GM19035 (cell line): ENCODE data around the gene FLOT1.
A peak's percentile ranks its signal among the peaks of the same experiment; 100 is the strongest.
"Not testable (repeated sequence)": the region's sequence is repeated elsewhere in the genome, so short reads cannot be mapped to it uniquely, and the experiment has no call there.

ENCODE experiments used
- ATAC-seq: cut with Tn5 transposase; IDR thresholded peaks from one replicate; pipeline ENCODE4 v1.9.1; 2021; ENCODE audit not compliant: unreplicated experiment

FLOT1 gene

DNA sequence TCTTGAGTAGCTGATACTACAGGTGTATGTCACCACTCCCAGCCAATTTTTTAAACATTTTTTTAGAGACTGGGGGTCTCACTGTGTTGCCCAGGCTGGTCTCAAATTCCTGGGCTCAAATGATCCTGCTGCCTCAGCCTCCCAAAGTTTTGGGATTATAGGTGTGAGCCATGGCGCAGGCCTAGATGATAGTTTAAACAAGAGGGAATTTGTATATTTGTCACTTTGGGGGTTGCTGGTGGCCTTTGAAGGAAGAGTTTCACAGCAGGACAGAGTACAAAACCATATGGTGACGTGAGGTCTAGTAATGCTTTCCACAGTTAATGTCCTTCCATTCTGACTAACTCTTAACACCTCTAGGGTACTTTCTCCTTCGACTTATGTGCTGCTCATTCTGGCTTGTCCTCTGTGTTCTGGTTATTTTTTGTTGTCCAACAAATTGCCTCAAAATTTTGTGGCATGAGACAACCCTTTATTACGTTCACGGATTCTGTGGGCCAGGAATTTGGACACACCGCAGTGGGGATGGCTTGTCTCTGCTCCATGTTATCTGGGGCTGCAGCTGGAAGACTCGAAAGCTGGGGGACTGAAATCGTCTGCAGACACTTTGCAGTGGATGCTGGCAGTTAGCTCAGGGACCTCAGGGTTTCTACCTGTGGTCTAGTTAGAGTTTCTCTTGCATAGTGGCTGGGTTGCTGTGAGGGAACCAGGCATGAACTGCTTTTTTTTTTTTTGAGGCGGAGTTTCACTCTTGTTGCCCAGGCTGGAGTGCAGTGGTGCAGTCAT, 24.9 kb upstream of the FLOT1 start:
- peak; percentile 62 for ATAC-seq

DNA sequence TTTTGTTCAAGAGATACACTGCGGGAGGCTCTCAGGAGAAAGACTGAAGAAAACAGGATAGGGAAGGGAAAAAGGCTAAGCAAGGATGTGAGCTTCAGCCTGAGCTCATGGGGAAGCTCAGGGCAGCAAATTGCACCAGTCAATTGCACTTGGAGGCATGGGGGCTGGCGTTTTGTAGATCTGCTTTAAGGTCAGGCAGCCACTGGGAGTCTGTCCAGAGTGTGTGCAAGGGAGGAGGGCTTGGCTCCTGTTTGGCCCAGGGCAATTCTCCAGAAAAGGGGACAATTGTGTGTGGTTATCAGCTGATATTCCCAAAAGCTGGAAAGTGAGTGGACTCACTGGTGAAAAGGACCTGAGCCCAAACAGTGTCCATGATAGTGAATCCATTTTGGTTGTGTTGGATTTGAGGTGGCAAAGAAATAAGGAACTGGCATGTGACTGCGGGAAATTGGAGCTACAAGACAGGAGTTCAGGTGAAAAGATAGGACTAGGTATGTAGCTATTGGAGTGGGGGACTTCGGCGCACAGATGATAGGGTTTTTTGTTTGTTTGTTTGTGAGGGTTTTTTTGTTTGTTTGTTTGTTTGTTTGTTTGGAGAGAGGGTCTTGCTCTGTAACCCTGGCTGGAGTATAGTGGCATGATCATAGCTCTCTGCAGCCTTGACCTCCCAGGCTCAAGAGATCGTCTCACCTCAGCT, 24.1 kb upstream of the FLOT1 start:
- no peak for ATAC-seq

DNA sequence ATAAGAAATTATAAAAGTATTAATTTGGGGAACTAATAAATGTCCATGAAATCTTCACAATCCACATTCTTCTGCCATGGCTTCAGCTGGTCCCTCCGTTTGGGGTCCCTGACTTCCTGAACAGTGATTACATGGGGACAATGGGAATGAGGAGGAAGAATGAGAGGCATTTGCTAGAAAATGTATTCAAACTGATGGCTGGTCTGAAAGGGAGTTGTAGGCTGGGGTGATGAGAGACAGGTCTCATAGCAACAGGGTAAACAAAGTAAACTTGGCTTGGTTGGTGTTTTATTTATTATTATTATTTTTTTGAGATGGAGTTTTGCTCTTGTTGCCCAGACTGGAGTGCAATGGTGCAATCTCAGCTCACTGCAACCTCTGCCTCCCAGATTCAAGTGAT, 23.0 kb upstream of the FLOT1 start:
- ATAC-seq, result not testable (repeated sequence)

DNA sequence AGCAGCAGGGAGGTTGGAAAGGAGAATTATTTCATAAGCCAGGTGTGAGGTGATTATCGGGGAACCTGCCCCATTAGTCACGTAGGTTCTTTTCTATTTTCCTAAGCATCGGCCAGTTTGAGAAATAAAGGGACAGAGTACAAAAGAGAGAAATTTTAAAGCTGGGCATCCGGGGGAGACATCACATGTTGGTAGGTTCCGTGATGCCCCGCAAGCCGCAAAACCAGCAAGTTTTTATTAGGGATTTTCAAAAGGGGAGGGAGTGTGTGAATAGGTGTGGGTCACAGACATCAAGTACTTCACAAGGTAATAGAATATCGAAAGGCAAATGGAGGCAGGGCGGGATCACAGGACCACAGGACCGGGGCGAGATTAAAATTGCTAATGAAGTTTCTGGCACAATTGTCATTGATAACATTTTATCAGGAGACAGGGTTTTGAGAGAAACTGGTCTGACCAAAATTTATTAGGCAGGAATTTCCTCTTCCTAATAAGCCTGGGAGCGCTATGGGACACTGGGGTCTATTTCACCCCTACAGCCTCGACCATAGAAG, 22.1 kb upstream of the FLOT1 start:
- ATAC-seq, result not testable (repeated sequence)

DNA sequence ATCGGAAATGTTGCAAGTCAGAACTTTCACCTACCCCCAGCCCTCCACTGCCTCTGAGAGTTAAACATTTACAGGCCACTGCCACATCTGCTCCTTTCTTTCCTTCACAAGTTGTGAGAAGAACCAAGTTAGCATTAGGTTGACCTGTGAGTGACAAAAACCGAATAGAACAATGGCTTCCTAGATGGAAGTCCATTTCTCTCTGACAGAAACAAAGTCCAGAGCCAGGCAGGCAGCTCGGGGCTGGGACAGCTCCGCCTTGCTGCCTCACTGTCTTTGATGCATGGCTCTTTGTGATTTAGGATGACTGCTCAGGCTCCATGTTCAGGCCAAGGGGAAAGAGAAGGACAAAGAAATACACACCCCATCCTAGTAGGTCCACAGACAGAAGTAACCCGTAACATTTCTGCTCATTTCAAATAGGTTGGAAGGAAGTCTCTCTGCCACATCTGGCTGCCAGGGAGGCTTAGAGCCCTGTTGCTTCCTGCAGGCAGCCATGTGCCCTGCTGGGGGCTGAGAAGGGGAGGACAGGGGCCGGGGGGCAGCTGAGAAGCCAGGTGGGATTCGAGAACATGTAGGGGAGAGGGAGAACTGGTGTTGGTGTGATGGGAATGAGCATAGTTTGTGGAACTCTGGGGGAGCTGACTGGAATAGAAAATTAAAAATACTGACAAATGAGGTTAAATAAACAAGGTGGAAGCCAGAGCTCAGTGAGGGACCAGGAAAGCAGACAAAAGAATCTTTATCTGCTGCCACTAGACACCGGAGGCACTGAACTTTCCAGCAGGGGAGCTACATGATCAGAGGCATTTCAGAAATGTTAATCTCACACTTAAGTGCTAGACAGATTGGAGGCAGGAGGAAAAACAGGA, 21.4 kb upstream of the FLOT1 start:
- no peak for ATAC-seq

DNA sequence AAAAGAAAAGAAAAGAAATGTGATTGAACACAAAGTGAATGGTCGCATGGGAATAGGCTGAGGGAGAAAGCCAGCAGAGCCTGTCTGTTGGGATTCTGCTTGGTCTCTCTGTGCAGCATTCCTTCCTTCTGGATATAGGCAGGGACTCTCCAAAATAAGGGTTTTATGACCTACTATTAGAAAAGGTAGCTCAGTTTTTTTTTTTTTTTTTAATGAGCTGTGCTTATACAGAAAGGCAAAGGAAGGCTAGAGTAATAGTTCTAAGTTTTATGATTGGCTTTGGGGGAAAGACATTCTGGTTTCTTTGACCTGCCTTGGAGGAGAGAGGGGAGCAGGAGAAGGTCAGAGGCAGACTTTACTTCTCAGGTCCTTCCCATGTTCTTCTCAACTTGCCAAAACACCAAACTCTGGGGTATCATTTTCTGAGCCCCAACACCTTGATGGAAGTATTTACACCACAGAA, 20.7 kb upstream of the FLOT1 start:
- no peak for ATAC-seq

- ATAC-seq, result no peak
Observed at GRCh38 chr6:30761791-30762429, 19.4 kb upstream of the FLOT1 start.

DNA sequence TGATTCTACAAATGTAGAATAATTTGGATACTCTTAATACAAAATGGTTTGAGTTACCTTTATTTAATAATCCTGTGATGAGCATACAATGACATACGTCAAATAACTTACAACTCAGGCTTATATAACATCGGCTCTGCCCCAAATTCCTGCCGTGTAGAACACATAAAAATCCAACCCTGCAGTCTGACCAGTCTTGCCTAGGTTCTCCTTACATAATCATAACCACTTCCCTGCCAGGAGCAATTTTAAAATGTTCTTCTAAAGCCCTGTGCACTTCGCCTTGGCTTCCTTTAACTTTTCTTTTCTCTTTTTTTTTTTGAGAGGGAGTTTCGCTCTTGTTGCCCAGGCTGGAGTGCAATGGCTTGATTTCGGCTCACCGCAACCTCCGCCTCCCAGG, 18.1 kb upstream of the FLOT1 start:
- no peak for ATAC-seq

GRCh38 chr6:30759575-30760239, 17.2 kb upstream of the FLOT1 start:
- no peak for ATAC-seq

- no peak for ATAC-seq
Observed at GRCh38 chr6:30757261-30757904, 14.9 kb upstream of the FLOT1 start.

DNA sequence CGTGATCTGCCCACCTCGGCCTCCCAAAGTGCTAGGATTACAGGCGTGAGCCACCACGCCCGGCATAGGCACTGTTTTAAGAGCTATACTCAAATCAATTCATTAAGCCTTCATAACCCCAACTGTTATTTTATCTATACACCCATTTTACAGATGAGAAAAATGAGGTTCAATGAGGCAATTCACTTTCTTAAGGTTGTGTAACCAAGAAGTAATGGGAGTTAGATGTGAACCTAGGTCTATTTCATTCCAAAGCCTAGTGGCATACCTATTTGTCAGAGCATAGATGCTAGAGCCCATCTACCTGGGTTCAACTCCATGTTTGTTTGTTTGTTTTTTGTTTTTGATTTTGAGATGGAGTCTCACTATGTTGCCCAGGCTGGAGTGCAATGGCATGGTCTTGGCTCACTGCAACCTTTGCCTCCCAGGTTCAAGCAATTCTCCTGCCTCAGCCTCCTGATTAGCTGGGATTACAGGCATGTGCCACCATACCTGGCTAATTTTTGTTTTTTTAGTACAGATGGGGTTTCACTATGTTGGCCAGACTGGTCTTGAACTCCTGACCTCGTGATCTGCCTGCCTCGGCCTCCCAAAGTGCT, 14.0 kb upstream of the FLOT1 start:
- ATAC-seq, result not testable (repeated sequence)

DNA sequence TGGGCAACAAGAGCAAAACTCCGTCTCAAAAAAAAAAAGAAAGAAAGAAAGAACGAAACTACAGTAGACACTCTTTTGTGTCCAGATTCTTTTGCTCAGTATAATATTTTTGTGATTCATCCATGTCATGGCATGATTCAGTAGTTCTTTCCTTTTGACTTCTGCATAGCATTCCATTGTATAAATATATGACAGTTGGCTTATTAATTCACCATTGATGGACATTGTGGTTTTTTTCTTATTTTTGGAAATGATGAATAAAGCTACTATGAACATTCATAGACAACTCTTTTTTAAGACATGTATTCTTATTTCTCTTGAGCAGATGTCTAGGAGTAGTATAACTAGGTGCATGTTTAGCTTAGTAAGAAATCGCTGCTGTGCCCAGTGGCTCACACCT, 12.1 kb upstream of the FLOT1 start:
- ATAC-seq, result no peak

- no peak for ATAC-seq
Observed at GRCh38 chr6:30752157-30752927, 9.9 kb upstream of the FLOT1 start.

GRCh38 chr6:30750379-30750668, 7.8 kb upstream of the FLOT1 start:
- no peak for ATAC-seq

- ATAC-seq, result no peak
Observed at GRCh38 chr6:30749554-30750378, 7.3 kb upstream of the FLOT1 start.

DNA sequence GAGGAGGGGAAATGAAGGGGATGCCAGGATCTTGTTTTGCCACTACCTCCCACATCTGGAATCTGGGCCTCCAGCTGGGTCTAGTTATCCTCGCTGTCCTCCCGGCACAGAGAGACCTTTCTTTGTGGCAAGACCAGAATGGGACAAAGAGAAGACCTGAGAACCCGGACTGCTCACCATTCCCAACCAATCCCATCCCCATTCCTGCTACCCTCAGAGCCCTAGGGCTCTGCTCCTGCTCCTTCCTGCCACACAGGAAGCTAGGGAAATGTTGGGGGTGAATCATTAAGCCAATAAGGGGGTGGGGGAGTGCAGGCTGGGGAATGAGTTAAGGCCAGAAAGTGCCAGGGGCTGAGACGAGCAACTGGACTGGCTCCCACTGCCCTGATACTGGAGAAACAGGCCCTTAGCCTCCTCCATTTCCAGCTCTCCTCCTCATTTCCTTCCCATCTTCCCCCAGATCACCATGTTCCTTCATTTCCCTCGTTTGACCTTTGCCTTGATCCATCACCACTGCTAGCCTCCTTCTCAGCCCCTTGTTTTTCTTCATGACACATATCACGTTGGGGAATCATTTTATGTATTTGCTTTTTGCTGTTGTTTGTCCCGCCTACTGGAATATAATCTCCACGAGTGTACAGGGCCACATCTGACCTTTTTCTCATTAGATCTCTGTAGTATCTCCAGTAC, 6.5 kb upstream of the FLOT1 start:
- no peak for ATAC-seq
